GM12864 (cell line): Measurements from ENCODE around the gene CHN2.

Source experiments
- DNase-seq: peaks from one replicate; pipeline ENCODE4 v3.0.0-alpha.2; 2011; ENCODE audit warnings: low read depth
- H3K4me3 ChIP-seq: 2 replicates; pipeline ENCODE4 v1.5.1; 2011; ENCODE audit warnings: mild to moderate bottlenecking, low read depth, low read length, control low read depth
- TF ChIP-seq, protein P1 (sequence below): IDR thresholded peaks from 2 replicates; pipeline ENCODE4 v1.5.1; 2011; ENCODE audit warnings: low read depth, mild to moderate bottlenecking, moderate library complexity, low read length, control low read depth, inconsistent platforms; ENCODE audit errors: missing control alignments

The CHN2 gene

DNA sequence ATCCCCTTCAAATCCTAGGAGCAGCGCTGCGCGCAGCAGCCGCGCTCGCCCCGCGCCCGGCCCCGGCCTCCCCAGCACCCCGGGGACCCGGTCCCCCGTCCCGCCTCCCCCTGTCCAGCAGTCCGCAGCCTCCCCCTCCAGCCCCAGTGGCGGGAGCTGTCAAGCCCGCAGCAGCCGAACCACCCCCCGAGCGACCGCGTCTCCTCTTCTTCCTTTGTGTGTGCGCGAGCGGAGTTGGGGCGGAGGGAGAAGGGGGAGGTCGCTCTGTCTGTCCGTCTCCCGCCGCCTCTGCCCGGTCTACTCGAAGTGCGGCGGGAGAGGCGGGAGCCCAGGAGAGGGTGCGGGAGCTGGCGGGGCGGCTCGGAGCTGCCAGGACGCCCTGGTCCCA lies 375 bp upstream of the CHN2 start:
- no peak overlapping the region for H3K4me3 ChIP-seq
- DNase-seq = no peak
- TF ChIP-seq, protein P1, sequence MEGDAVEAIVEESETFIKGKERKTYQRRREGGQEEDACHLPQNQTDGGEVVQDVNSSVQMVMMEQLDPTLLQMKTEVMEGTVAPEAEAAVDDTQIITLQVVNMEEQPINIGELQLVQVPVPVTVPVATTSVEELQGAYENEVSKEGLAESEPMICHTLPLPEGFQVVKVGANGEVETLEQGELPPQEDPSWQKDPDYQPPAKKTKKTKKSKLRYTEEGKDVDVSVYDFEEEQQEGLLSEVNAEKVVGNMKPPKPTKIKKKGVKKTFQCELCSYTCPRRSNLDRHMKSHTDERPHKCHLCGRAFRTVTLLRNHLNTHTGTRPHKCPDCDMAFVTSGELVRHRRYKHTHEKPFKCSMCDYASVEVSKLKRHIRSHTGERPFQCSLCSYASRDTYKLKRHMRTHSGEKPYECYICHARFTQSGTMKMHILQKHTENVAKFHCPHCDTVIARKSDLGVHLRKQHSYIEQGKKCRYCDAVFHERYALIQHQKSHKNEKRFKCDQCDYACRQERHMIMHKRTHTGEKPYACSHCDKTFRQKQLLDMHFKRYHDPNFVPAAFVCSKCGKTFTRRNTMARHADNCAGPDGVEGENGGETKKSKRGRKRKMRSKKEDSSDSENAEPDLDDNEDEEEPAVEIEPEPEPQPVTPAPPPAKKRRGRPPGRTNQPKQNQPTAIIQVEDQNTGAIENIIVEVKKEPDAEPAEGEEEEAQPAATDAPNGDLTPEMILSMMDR = no peak

GRCh38 chr7:29196191-29196590 lies 1.6 kb downstream of the CHN2 start:
- no peak for DNase-seq
- TF ChIP-seq, protein P1 = no peak
- no peak overlapping the region for H3K4me3 ChIP-seq

- TF ChIP-seq, protein P1 = no peak
- H3K4me3 ChIP-seq = no peak overlapping the region
- DNase-seq = no peak
Measured at GRCh38 chr7:29196971-29197595, 2.5 kb downstream of the CHN2 start.

GRCh38 chr7:29197916-29198315 lies 3.3 kb downstream of the CHN2 start:
- DNase-seq = no peak
- TF ChIP-seq, protein P1 = no peak
- H3K4me3 ChIP-seq = no peak overlapping the region

DNA sequence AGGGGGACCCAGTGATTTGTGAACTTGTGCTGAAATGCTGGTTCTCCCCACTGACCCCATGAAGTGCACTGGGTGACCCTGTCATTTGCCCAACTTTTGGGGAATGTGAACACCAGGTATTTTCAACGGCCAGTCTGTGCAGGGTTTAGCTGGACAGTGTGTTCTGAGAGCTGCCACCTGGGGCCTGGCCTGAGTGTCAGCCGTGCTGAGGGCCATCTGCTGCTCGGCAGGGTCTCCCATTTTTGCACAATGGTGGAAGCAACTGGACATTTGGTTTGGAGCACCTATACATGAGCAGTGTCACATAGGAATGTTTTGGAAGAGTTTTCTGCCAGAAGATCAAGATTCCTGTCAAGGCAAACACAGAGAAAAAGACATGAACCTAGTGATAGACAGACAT lies 5.2 kb downstream of the CHN2 start:
- TF ChIP-seq, protein P1 = no peak
- no peak for DNase-seq
- no peak overlapping the region for H3K4me3 ChIP-seq

- no peak overlapping the region for H3K4me3 ChIP-seq
- no peak for DNase-seq
- TF ChIP-seq, protein P1 = no peak
Measured at GRCh38 chr7:29202651-29203069, 8.1 kb downstream of the CHN2 start.
